ENCODE results near the gene ZNRF2.

DNA sequence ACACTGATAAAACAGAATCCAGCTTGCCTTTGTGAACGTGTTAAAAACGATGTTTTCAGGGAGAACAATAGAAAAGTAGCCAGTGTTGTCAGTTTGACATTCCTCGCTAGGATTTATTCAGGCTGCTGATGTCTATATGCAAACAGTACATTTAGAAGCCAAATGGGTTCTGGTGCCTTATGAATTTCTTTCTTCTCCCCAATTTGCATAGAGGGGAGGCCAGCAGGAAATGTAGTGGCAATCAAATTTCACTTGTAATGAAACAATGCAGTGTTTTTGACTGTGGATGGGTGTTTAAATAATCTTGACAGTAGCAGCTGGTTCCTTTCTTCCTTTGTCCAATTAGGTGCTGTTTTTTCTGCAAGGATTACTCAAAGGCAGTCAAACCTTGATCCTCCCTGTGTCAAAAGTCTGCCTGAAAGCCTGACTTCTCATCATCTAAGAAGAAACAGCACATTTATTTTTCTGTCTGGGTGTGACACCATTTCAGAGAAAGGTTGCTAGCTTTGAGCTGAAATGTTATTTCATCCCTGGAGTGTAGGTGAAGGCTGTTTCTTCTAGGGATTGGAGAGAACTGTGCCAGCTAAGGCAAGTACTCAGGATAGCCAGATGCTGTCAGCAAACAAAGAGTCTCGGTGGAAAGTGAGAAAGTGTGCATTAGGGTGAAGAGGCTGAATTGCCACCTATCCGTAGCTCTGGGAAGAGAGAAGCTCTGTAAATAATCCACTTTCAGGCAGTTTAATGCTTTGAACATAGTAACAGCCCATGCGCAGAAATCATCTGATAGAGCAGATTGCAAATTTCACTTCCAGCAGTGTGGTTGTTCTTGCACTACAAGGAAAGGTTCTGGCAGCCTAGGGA is 36.6 kb upstream of the ZNRF2 start:
- TF ChIP-seq, protein P1, sequence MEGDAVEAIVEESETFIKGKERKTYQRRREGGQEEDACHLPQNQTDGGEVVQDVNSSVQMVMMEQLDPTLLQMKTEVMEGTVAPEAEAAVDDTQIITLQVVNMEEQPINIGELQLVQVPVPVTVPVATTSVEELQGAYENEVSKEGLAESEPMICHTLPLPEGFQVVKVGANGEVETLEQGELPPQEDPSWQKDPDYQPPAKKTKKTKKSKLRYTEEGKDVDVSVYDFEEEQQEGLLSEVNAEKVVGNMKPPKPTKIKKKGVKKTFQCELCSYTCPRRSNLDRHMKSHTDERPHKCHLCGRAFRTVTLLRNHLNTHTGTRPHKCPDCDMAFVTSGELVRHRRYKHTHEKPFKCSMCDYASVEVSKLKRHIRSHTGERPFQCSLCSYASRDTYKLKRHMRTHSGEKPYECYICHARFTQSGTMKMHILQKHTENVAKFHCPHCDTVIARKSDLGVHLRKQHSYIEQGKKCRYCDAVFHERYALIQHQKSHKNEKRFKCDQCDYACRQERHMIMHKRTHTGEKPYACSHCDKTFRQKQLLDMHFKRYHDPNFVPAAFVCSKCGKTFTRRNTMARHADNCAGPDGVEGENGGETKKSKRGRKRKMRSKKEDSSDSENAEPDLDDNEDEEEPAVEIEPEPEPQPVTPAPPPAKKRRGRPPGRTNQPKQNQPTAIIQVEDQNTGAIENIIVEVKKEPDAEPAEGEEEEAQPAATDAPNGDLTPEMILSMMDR (conservative IDR thresholded peaks at IDR 0.05): no peak
- TF ChIP-seq EZH2 (IDR thresholded peaks at IDR 0.05; ENCODE audit: low read depth): no peak

Data from PC-9 (cell line).